ENCODE data around the gene WTAP.
"Not testable (repeated sequence)": the region's sequence is repeated elsewhere in the genome, so short reads cannot be mapped to it uniquely, and the experiment has no call there.

Gene WTAP

GRCh38 chr6:159715166-159715565, 12.1 kb upstream of the WTAP start:
- no peaks in the 10 kb centered on the region for H3K27me3 Mint-ChIP-seq
- no peak overlapping the region for H3K4me3 Mint-ChIP-seq
- peaks cover 12% of the 10 kb centered on the region for H3K4me1 Mint-ChIP-seq (ENCODE audit: low read depth)
- peaks cover 13% of the 10 kb centered on the region for H3K36me3 Mint-ChIP-seq (ENCODE audit: low read depth)
- DNase-seq: no peak
- no peaks in the 10 kb centered on the region for H3K9me3 Mint-ChIP-seq
- no peak overlapping the region for H3K27ac Mint-ChIP-seq

- H3K4me3 Mint-ChIP-seq: no peak overlapping the region
- peaks cover 15% of the 10 kb centered on the region for H3K36me3 Mint-ChIP-seq (ENCODE audit: low read depth)
- no peaks in the 10 kb centered on the region for H3K27me3 Mint-ChIP-seq
- peaks cover 14% of the 10 kb centered on the region for H3K4me1 Mint-ChIP-seq (ENCODE audit: low read depth)
- DNase-seq: no peak
- no peak overlapping the region for H3K27ac Mint-ChIP-seq
- H3K9me3 Mint-ChIP-seq: no peaks in the 10 kb centered on the region
These were observed 11.7 kb upstream of the WTAP start for GRCh38 chr6:159715605-159716004.

- Mint-ChIP-seq H3K27ac (no peak overlapping the region), H3K36me3 (ENCODE audit: low read depth) (peaks cover 15% of the 10 kb centered on the region), H3K9me3 (no peaks in the 10 kb centered on the region), H3K4me3 (no peak overlapping the region), H3K4me1 (ENCODE audit: low read depth) (peaks cover 14% of the 10 kb centered on the region), H3K27me3 (no peaks in the 10 kb centered on the region)
- DNase-seq: no peak
These were observed 10.8 kb upstream of the WTAP start for GRCh38 chr6:159716247-159717096.

GRCh38 chr6:159718634-159719033, 8.7 kb upstream of the WTAP start:
- H3K36me3 Mint-ChIP-seq (ENCODE audit: low read depth): peaks cover 30% of the 10 kb centered on the region
- peaks cover 19% of the 10 kb centered on the region for H3K4me1 Mint-ChIP-seq (ENCODE audit: low read depth)
- H3K27me3 Mint-ChIP-seq: no peaks in the 10 kb centered on the region
- no peak overlapping the region for H3K27ac Mint-ChIP-seq
- no peak overlapping the region for H3K4me3 Mint-ChIP-seq
- DNase-seq: no peak
- peaks cover 3% of the 10 kb centered on the region for H3K9me3 Mint-ChIP-seq

GRCh38 chr6:159719287-159719686, 8.0 kb upstream of the WTAP start:
- H3K36me3 Mint-ChIP-seq (ENCODE audit: low read depth): peaks cover 37% of the 10 kb centered on the region
- no peak overlapping the region for H3K27ac Mint-ChIP-seq
- H3K4me3 Mint-ChIP-seq: no peak overlapping the region
- peaks cover 3% of the 10 kb centered on the region for H3K9me3 Mint-ChIP-seq
- peaks cover 21% of the 10 kb centered on the region for H3K4me1 Mint-ChIP-seq (ENCODE audit: low read depth)
- DNase-seq: no peak
- H3K27me3 Mint-ChIP-seq: no peaks in the 10 kb centered on the region

- Mint-ChIP-seq H3K9me3 (peaks cover 3% of the 10 kb centered on the region), H3K36me3 (ENCODE audit: low read depth) (peaks cover 28% of the 10 kb centered on the region), H3K4me3 (no peak overlapping the region), H3K27me3 (no peaks in the 10 kb centered on the region), H3K4me1 (ENCODE audit: low read depth) (peaks cover 29% of the 10 kb centered on the region), H3K27ac (no peak overlapping the region)
- DNase-seq: no peak
These were observed 6.6 kb upstream of the WTAP start for GRCh38 chr6:159720708-159721107.

- not testable (repeated sequence) for H3K27ac Mint-ChIP-seq, H3K4me3 Mint-ChIP-seq, DNase-seq, H3K9me3 Mint-ChIP-seq, H3K27me3 Mint-ChIP-seq
- H3K4me1 Mint-ChIP-seq (ENCODE audit: low read depth): peaks cover 27% of the 10 kb centered on the region
- H3K36me3 Mint-ChIP-seq (ENCODE audit: low read depth): peaks cover 37% of the 10 kb centered on the region
These were observed 5.3 kb upstream of the WTAP start for GRCh38 chr6:159721981-159722380.

- Mint-ChIP-seq H3K27ac (no peak overlapping the region), H3K4me3 (no peak overlapping the region), H3K36me3 (ENCODE audit: low read depth) (peaks cover 38% of the 10 kb centered on the region), H3K4me1 (ENCODE audit: low read depth) (peaks cover 27% of the 10 kb centered on the region), H3K27me3 (no peaks in the 10 kb centered on the region), H3K9me3 (peaks cover 3% of the 10 kb centered on the region)
- no peak for DNase-seq
These were observed 4.7 kb upstream of the WTAP start for GRCh38 chr6:159722655-159723054.

GRCh38 chr6:159723259-159723658, 4.0 kb upstream of the WTAP start:
- H3K27me3 Mint-ChIP-seq: no peaks in the 10 kb centered on the region
- no peak for DNase-seq
- no peak overlapping the region for H3K4me3 Mint-ChIP-seq
- H3K4me1 Mint-ChIP-seq (ENCODE audit: low read depth): peaks cover 27% of the 10 kb centered on the region
- H3K36me3 Mint-ChIP-seq (ENCODE audit: low read depth): peaks cover 43% of the 10 kb centered on the region
- peaks cover 3% of the 10 kb centered on the region for H3K9me3 Mint-ChIP-seq
- no peak overlapping the region for H3K27ac Mint-ChIP-seq

GRCh38 chr6:159724778-159725177, 2.5 kb upstream of the WTAP start:
- Mint-ChIP-seq H3K4me3 (peak overlapping the region; percentile 20), H3K9me3 (peaks cover 3% of the 10 kb centered on the region)

GRCh38 chr6:159725208-159725607, 2.1 kb upstream of the WTAP start:
- H3K36me3 Mint-ChIP-seq (ENCODE audit: low read depth): peaks cover 62% of the 10 kb centered on the region
- not testable (repeated sequence) for H3K9me3 Mint-ChIP-seq, DNase-seq, H3K27me3 Mint-ChIP-seq, H3K27ac Mint-ChIP-seq
- H3K4me1 Mint-ChIP-seq (ENCODE audit: low read depth): peaks cover 39% of the 10 kb centered on the region
- H3K4me3 Mint-ChIP-seq: peak overlapping the region; percentile 20

More at GRCh38 chr6:159724778-159725177, 2.5 kb upstream of the WTAP start:
- DNase-seq: no peak
- peaks cover 37% of the 10 kb centered on the region for H3K4me1 Mint-ChIP-seq (ENCODE audit: low read depth)
- H3K27me3 Mint-ChIP-seq: no peaks in the 10 kb centered on the region
- H3K36me3 Mint-ChIP-seq (ENCODE audit: low read depth): peaks cover 58% of the 10 kb centered on the region
- no peak overlapping the region for H3K27ac Mint-ChIP-seq

GRCh38 chr6:159726255-159726917, 920 bp upstream of the WTAP start:
- peaks cover 71% of the 10 kb centered on the region for H3K36me3 Mint-ChIP-seq (ENCODE audit: low read depth)
- peaks cover 48% of the 10 kb centered on the region for H3K4me1 Mint-ChIP-seq (ENCODE audit: low read depth)

GRCh38 chr6:159727717-159728445, 575 bp downstream of the WTAP start:
- no peaks in the 10 kb centered on the region for H3K27me3 Mint-ChIP-seq
- H3K9me3 Mint-ChIP-seq: peaks cover 3% of the 10 kb centered on the region
- peaks cover 62% of the 10 kb centered on the region for H3K4me1 Mint-ChIP-seq (ENCODE audit: low read depth)
- peak overlapping the region; percentile 96 for H3K4me3 Mint-ChIP-seq
- DNase-seq: no peak
- peaks cover 76% of the 10 kb centered on the region for H3K36me3 Mint-ChIP-seq (ENCODE audit: low read depth)
- H3K27ac Mint-ChIP-seq: peak overlapping the region; percentile 93

More at GRCh38 chr6:159726255-159726917, 920 bp upstream of the WTAP start:
- Mint-ChIP-seq H3K27ac (peak overlapping the region; percentile 98), H3K9me3 (peaks cover 3% of the 10 kb centered on the region), H3K27me3 (no peaks in the 10 kb centered on the region), H3K4me3 (peak overlapping the region; percentile 96)
- DNase-seq: no peak

GRCh38 chr6:159728531-159728964, 1.2 kb downstream of the WTAP start:
- peak overlapping the region; percentile 96 for H3K4me3 Mint-ChIP-seq
- H3K36me3 Mint-ChIP-seq (ENCODE audit: low read depth): peaks cover 75% of the 10 kb centered on the region
- H3K27me3 Mint-ChIP-seq: no peaks in the 10 kb centered on the region
- peak overlapping the region; percentile 93 for H3K27ac Mint-ChIP-seq
- no peaks in the 10 kb centered on the region for H3K9me3 Mint-ChIP-seq
- DNase-seq: no peak
- peaks cover 63% of the 10 kb centered on the region for H3K4me1 Mint-ChIP-seq (ENCODE audit: low read depth)
